CD4-positive, alpha-beta memory T cell (primary cell): Measurements from ENCODE around the gene HIPK4. TPM values are rescaled to one million over a fixed set of nuclear protein-coding genes. Genes with fewer than 3 reads are reported as not detected.
"Not testable (repeated sequence)": the region's sequence is repeated elsewhere in the genome, so short reads cannot be mapped to it uniquely, and the experiment has no call there.

Experiments
- CTCF ChIA-PET: fragments of 350-600 bp; sonication (Branson Sonifier 250); formaldehyde crosslinking; loops from one replicate; lab custom pipeline; 2021; ENCODE audit warnings: inconsistent platforms; ENCODE audit not compliant: partially characterized antibody; lab: Charles Lee
- POLR2A ChIA-PET: fragments of 350-600 bp; sonication (Branson Sonifier 250); formaldehyde crosslinking; loops from one replicate; lab custom pipeline; 2021; ENCODE audit not compliant: partially characterized antibody; lab: Charles Lee
- DNase-seq, 5 donors: peaks; one replicate each; pipeline versions ENCODE4 v3.0.0 to v3.0.0-alpha.2; 2020 to 2022; ENCODE audit warnings: mixed read lengths in 1 of 5
- H3K27ac ChIP-seq: one replicate; pipeline ENCODE4 v1.7.0; 2013; ENCODE audit warnings: low read depth, low read length
- H3K27me3 ChIP-seq: 2 replicates; pipeline ENCODE4 v1.7.0; 2013; ENCODE audit warnings: mild to moderate bottlenecking, low read length, moderate library complexity; ENCODE audit not compliant: insufficient read depth
- H3K36me3 ChIP-seq: 2 replicates; pipeline ENCODE4 v1.7.0; 2013; ENCODE audit warnings: mild to moderate bottlenecking, low read length, moderate library complexity; ENCODE audit not compliant: insufficient read depth
- H3K4me1 ChIP-seq: 2 replicates; pipeline ENCODE4 v1.7.0; 2013; ENCODE audit warnings: mild to moderate bottlenecking, low read length, moderate library complexity; ENCODE audit not compliant: insufficient read depth
- H3K4me3 ChIP-seq, 2 donors: one replicate each; pipeline ENCODE4 v1.7.0; 2013; ENCODE audit warnings: low read length in 2 of 2, mild to moderate bottlenecking in 1 of 2
- H3K9me3 ChIP-seq, 2 donors: one replicate each; pipeline ENCODE4 v1.7.0; 2013; ENCODE audit warnings: low read length in 2 of 2, control low read depth in 1 of 2; ENCODE audit not compliant: control insufficient read depth in 1 of 2
- H3K27ac Mint-ChIP-seq, 7 donors: one replicate each; pipeline ENCODE4 v1.8.0; 2020 to 2021; ENCODE audit warnings: mixed read lengths in 7 of 7, mild to moderate bottlenecking in 6 of 7, inconsistent platforms in 3 of 7, moderate library complexity in 3 of 7
- H3K27me3 Mint-ChIP-seq, 2 donors: one replicate each; pipeline ENCODE4 v1.8.0; 2020 to 2021; ENCODE audit warnings: mixed read lengths in 2 of 2
- H3K36me3 Mint-ChIP-seq, 2 donors: one replicate each; pipeline ENCODE4 v1.8.0; 2020 to 2021; ENCODE audit warnings: mixed read lengths in 2 of 2, inconsistent platforms in 1 of 2, mild to moderate bottlenecking in 1 of 2
- H3K4me1 Mint-ChIP-seq, 4 donors: one replicate each; pipeline ENCODE4 v1.8.0; 2020 to 2021; ENCODE audit warnings: mixed read lengths in 4 of 4, mild to moderate bottlenecking in 1 of 4
- H3K4me3 Mint-ChIP-seq, 8 donors: one replicate each; pipeline ENCODE4 v1.8.0; 2020 to 2021; ENCODE audit warnings: mixed read lengths in 8 of 8, mild to moderate bottlenecking in 7 of 8, moderate library complexity in 6 of 8, inconsistent platforms in 3 of 8
- H3K9me3 Mint-ChIP-seq, 8 donors: one replicate each; pipeline ENCODE4 v1.8.0; 2020 to 2021; ENCODE audit warnings: mixed read lengths in 8 of 8, mild to moderate bottlenecking in 5 of 8, inconsistent platforms in 3 of 8, moderate library complexity in 1 of 8
- intact Hi-C: fragments of 100-400 bp; cut with micrococcal nuclease; formaldehyde crosslinking; loops from one replicate; pipeline ENCODE4 v1.15.1; 2023
- polyA plus RNA-seq, 2 donors: library from polyadenylated mRNA; unstranded; fragments of 300-500 nt; fragmentation: Illumina TruSeq; gene quantifications; one replicate each; pipeline ENCODE4 v1.2.3, GENCODE V29; 2021
- total RNA-seq, 2 experiments: library from RNA; stranded (reverse); gene quantifications; one replicate each; pipeline ENCODE4 v1.2.3, GENCODE V29; 2021

Gene HIPK4
- total and polyA plus RNA-seq, 4 experiments from 2014 or later = not detected

GRCh38 chr19:40411958-40412499, 22.0 kb upstream of the HIPK4 start:
- Histone ChIP-seq H3K27ac (no peak overlapping the region), H3K9me3 (no peaks in the 10 kb centered on the region), H3K4me1 (peaks cover 14% of the 10 kb centered on the region), H3K27me3 (no peaks in the 10 kb centered on the region), H3K36me3 (no peaks in the 10 kb centered on the region), H3K4me3 (no peak overlapping the region)
- Mint-ChIP-seq H3K4me3 (no peak overlapping the region), H3K9me3 (no peaks in the 10 kb centered on the region), H3K27me3 (no peaks in the 10 kb centered on the region), H3K27ac (no peak overlapping the region), H3K36me3 (no peaks in the 10 kb centered on the region), H3K4me1 (peaks cover 2 to 19% (median 14%) of the 10 kb centered on the region in 4 donors)
- intact Hi-C loops = no loop called here
- ChIA-PET CTCF (interaction anchor here (0.9 kb wide), 1 partner anchor 9 kb away, joined by 3 read pairs; no protein-coding TSS in a partner anchor), POLR2A (interaction anchor here (0.7 to 2.1 kb wide), 7 partner anchors 9 to 54 kb away, joined by 3 to 6 read pairs (median 4); partner anchors contain the start of genes BLVRB, SERTAD1 and SERTAD3)
- DNase-seq = no peak

GRCh38 chr19:40411125-40411842, 21.3 kb upstream of the HIPK4 start:
- ChIA-PET POLR2A (interaction anchor here (1.3 kb wide), 1 partner anchor 14 kb away, joined by 6 read pairs; the partner anchor contains the start of gene SERTAD1), CTCF (interaction anchor here (1.0 kb wide), 1 partner anchor 9 kb away, joined by 6 read pairs; no protein-coding TSS in a partner anchor)
- H3K4me1 ChIP-seq = peaks cover 12% of the 10 kb centered on the region
- H3K27ac ChIP-seq = no peak overlapping the region
- H3K36me3 ChIP-seq = no peaks in the 10 kb centered on the region
- H3K4me3 ChIP-seq = no peak overlapping the region
- no peaks in the 10 kb centered on the region for H3K27me3 ChIP-seq
- H3K27me3 Mint-ChIP-seq = no peaks in the 10 kb centered on the region
- no peaks in the 10 kb centered on the region for H3K36me3 Mint-ChIP-seq
- H3K4me1 Mint-ChIP-seq = peaks cover 0 to 16% (median 12%) of the 10 kb centered on the region in 4 donors
- intact Hi-C loops = no loop called here
- H3K27ac Mint-ChIP-seq = no peak overlapping the region
- DNase-seq = no peak
- H3K9me3 Mint-ChIP-seq = no peaks in the 10 kb centered on the region
- no peak overlapping the region for H3K4me3 Mint-ChIP-seq
- H3K9me3 ChIP-seq = no peaks in the 10 kb centered on the region

DNA sequence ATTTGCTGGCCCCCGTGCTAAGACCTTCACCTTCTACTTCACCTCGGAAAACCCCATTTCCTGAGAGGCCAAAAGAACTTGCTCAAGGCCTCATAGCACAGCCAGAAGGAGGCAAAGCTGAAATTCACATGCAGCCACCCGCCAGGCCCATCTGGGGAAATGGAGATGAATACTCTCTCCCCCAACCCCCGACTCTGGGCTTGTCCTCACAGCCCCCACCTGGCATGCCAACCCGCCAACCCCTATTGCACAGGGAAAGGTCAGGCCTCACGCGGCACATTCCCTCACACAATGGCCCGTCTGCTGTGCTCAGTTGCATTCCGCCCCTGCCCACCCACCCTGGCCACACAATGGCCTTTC, 20.0 kb upstream of the HIPK4 start:
- Mint-ChIP-seq H3K36me3 (no peaks in the 10 kb centered on the region), H3K4me3 (no peak overlapping the region), H3K27ac (no peak overlapping the region), H3K4me1 (peaks cover 2 to 11% (median 10%) of the 10 kb centered on the region in 4 donors), H3K27me3 (no peaks in the 10 kb centered on the region), H3K9me3 (no peaks in the 10 kb centered on the region)
- no peak overlapping the region for H3K27ac ChIP-seq
- DNase-seq = no peak
- H3K4me3 ChIP-seq = no peak overlapping the region
- ChIA-PET CTCF (interaction anchor here (5.1 kb wide), 1 partner anchor 10 kb away, joined by 28 read pairs; no protein-coding TSS in a partner anchor), POLR2A (no interaction called here)
- H3K4me1 ChIP-seq = peaks cover 12% of the 10 kb centered on the region
- H3K9me3 ChIP-seq = no peaks in the 10 kb centered on the region
- intact Hi-C loops = no loop called here
- H3K36me3 ChIP-seq = no peaks in the 10 kb centered on the region
- H3K27me3 ChIP-seq = no peaks in the 10 kb centered on the region

DNA sequence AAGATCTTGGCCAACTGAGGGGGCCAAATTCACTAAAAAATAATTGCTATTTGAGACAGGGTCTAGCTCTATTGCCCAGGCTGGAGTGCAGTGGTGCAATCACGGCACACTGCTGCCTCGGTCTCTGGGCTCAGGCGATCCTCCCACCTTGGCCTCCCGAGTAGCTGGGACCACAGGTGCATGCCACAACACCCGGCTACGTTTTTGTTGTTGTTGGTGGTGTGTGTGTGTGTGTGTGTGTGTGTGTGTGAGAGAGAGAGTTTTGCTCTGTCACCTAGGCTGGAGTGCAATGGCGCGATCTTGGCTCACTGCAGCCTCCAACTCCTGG, 18.6 kb upstream of the HIPK4 start:
- H3K27me3 Mint-ChIP-seq, H3K9me3 Mint-ChIP-seq, H3K27me3 ChIP-seq, H3K36me3 ChIP-seq, H3K4me3 Mint-ChIP-seq, intact Hi-C loops, DNase-seq, H3K27ac ChIP-seq, H3K36me3 Mint-ChIP-seq, H3K27ac Mint-ChIP-seq, H3K4me3 ChIP-seq, H3K9me3 ChIP-seq: not testable (repeated sequence)
- CTCF ChIA-PET = interaction anchor here (1.3 to 5.1 kb wide), 3 partner anchors 12 to 56 kb away, joined by 4 to 28 read pairs (median 6); no protein-coding TSS in a partner anchor
- peaks cover 7 to 17% (median 14%) of the 10 kb centered on the region in 4 donors for H3K4me1 Mint-ChIP-seq
- POLR2A ChIA-PET = interaction anchor here (0.8 to 1.3 kb wide), 2 partner anchors 17 to 55 kb away, joined by 3 to 4 read pairs; partner anchors contain the start of gene SERTAD1
- peaks cover 12% of the 10 kb centered on the region for H3K4me1 ChIP-seq

GRCh38 chr19:40407714-40408597, 18.0 kb upstream of the HIPK4 start:
- Mint-ChIP-seq H3K4me3 (peak overlapping the region in 1 of 8 donors; percentile 55), H3K36me3 (peaks cover 0 to 1% of the 10 kb centered on the region in 2 donors), H3K9me3 (peaks cover 0 to 3% (median 0%) of the 10 kb centered on the region in 8 donors), H3K27me3 (no peaks in the 10 kb centered on the region), H3K27ac (peak overlapping the region in 3 of 7 donors; percentile 15 to 54 (median 22)), H3K4me1 (peaks cover 10 to 23% (median 19%) of the 10 kb centered on the region in 4 donors)
- ChIA-PET POLR2A (interaction anchor here (0.7 to 1.4 kb wide), 5 partner anchors 13 to 56 kb away, joined by 3 to 6 read pairs (median 4); partner anchors contain the start of genes SERTAD1 and SERTAD3), CTCF (interaction anchor here (0.6 to 5.1 kb wide), 4 partner anchors 12 to 1467 kb away, joined by 3 to 28 read pairs (median 5); no protein-coding TSS in a partner anchor)
- H3K4me1 ChIP-seq = peaks cover 17% of the 10 kb centered on the region
- H3K27me3 ChIP-seq = no peaks in the 10 kb centered on the region
- H3K9me3 ChIP-seq = no peaks in the 10 kb centered on the region
- H3K36me3 ChIP-seq = no peaks in the 10 kb centered on the region
- intact Hi-C loops = no loop called here
- no peak for DNase-seq
- no peak overlapping the region for H3K4me3 ChIP-seq
- H3K27ac ChIP-seq = no peak overlapping the region

DNA sequence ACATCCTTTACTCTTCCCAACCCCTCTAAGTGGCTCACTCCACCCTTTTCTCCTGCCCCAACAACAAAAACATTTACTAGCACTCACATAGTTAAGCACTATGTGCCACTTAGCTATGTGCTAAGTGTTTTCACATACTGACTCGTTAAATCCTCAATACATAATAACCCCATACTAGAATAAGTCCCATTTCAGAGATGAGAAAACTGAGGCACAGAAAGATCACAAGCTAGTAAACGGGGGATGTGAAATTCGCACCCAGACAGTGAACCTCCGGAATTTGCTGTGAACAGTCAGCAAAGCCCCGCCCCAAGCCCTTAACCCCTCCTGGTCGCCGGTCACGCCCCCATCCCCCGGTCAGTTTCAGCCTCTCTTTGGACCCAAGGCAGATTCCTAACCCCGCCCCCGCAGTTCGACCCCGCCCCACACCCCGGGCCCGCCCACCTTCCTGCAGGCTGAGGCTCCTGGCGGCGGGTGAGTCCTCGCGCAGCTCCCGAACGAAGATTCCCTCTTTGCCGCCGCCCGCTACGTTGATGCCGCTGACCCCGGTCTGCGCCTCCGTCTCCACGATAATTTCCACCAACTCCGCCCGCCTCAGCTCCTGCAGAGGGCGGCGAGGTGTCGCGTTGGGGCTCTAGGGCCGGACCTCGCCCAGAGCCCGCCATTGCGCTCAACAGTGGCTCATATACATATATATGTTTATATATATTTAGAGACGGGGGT, 13.4 kb upstream of the HIPK4 start:
- Histone ChIP-seq H3K9me3 (no peaks in the 10 kb centered on the region), H3K27me3 (no peaks in the 10 kb centered on the region), H3K27ac (peak overlapping the region; percentile 43), H3K4me1 (peaks cover 18% of the 10 kb centered on the region), H3K4me3 (peak overlapping the region; percentile 59 to 69), H3K36me3 (no peaks in the 10 kb centered on the region)
- H3K36me3 Mint-ChIP-seq = peaks cover 0 to 3% of the 10 kb centered on the region in 2 donors
- intact Hi-C loops = loop anchor here (1.0 to 5.0 kb wide), 2 partner anchors 55 to 64 kb away; partner anchors contain the start of genes BLVRB, C19orf47, PLD3 and SPTBN4
- H3K9me3 Mint-ChIP-seq = peaks cover 0 to 3% (median 0%) of the 10 kb centered on the region in 8 donors
- peak overlapping the region; percentile 46 to 95 (median 90) for H3K27ac Mint-ChIP-seq
- no peaks in the 10 kb centered on the region for H3K27me3 Mint-ChIP-seq
- H3K4me3 Mint-ChIP-seq = peak overlapping the region; percentile 86 to 99 (median 96)
- POLR2A ChIA-PET = interaction anchor here (1.0 to 2.9 kb wide), 13 partner anchors 8 to 207 kb away, joined by 3 to 26 read pairs (median 5); partner anchors contain the start of genes BLVRB, C19orf47, PLD3 and SERTAD1
- DNase-seq = peak; percentile 61 to 80 (median 64)
- H3K4me1 Mint-ChIP-seq = peaks cover 22 to 38% (median 29%) of the 10 kb centered on the region in 4 donors
- CTCF ChIA-PET = interaction anchor here (0.7 to 2.1 kb wide), 3 partner anchors 13 to 19 kb away, joined by 3 to 12 read pairs (median 3); no protein-coding TSS in a partner anchor
